Measurements from ENCODE around the gene DHRS12.

DHRS12 gene

GRCh38 chr13:51758691-51759090 lies 45.3 kb downstream of the DHRS12 start:
- no peak for DNase-seq

- DNase-seq = no peak
These were observed 47.3 kb downstream of the DHRS12 start for GRCh38 chr13:51756651-51757050.

GRCh38 chr13:51747438-51748434 lies 56.2 kb downstream of the DHRS12 start:
- no peak for DNase-seq

GRCh38 chr13:51746802-51747201 lies 57.2 kb downstream of the DHRS12 start:
- no peak for DNase-seq

- no peak for DNase-seq
These were observed 58.7 kb downstream of the DHRS12 start for GRCh38 chr13:51745243-51745642.

- DNase-seq = no peak
These were observed 61.4 kb downstream of the DHRS12 start for GRCh38 chr13:51742611-51743010.

- DNase-seq = no peak
These were observed 61.9 kb downstream of the DHRS12 start for GRCh38 chr13:51742031-51742430.

GRCh38 chr13:51740698-51741097 lies 63.3 kb downstream of the DHRS12 start:
- no peak for DNase-seq

- no peak for DNase-seq
These were observed 64.8 kb downstream of the DHRS12 start for GRCh38 chr13:51739027-51739764.

GRCh38 chr13:51738226-51738905 lies 65.6 kb downstream of the DHRS12 start:
- no peak for DNase-seq

- no peak for DNase-seq
These were observed 66.4 kb downstream of the DHRS12 start for GRCh38 chr13:51737609-51738008.

GRCh38 chr13:51734786-51735185 lies 69.2 kb downstream of the DHRS12 start:
- DNase-seq = no peak

GRCh38 chr13:51733374-51734298 lies 70.3 kb downstream of the DHRS12 start:
- DNase-seq = peak; percentile 36 to 61 (median 58)

- no peak for DNase-seq
These were observed 72.2 kb downstream of the DHRS12 start for GRCh38 chr13:51731759-51732158.

- no peak for DNase-seq
These were observed 73.0 kb downstream of the DHRS12 start for GRCh38 chr13:51730927-51731326.

GRCh38 chr13:51729866-51730553 lies 74.0 kb downstream of the DHRS12 start:
- no peak for DNase-seq

- peak in 2 of 4 experiments; percentile 10 to 22 for DNase-seq
These were observed 75.0 kb downstream of the DHRS12 start for GRCh38 chr13:51728972-51729371.

GRCh38 chr13:51728275-51728673 lies 75.7 kb downstream of the DHRS12 start:
- no peak for DNase-seq

GRCh38 chr13:51727634-51728274 lies 76.2 kb downstream of the DHRS12 start:
- no peak for DNase-seq

GRCh38 chr13:51726446-51727193 lies 77.3 kb downstream of the DHRS12 start:
- DNase-seq = no peak

Data from suppressor macrophage (primary cell).